Tibial nerve (tissue), 4 donors: ENCODE results near the gene PLCB4. TPM values are rescaled to one million over a fixed set of nuclear protein-coding genes. Genes with fewer than 3 reads are reported as not detected.

ENCODE experiments used
- DNase-seq, 2 donors: peaks; one replicate each; pipeline ENCODE4 v3.0.0-alpha.2; 2019; ENCODE audit warnings: low spot score in 2 of 2
- H3K27ac ChIP-seq, 4 donors: fragments of 200-600 bp; sonication (generic) in 3 of 4; one replicate each; pipeline ENCODE4 v1.5.1; 2017 to 2019; ENCODE audit warnings: mild to moderate bottlenecking in 1 of 4
- H3K27me3 ChIP-seq, 2 donors: fragments of 200-600 bp; sonication (generic) in 1 of 2; one replicate each; pipeline versions ENCODE4 v1.5.1 to v1.6.0; 2017 to 2019
- H3K36me3 ChIP-seq, 3 donors: fragments of 200-600 bp; sonication (generic); one replicate each; pipeline ENCODE4 v1.5.1; 2018 to 2019
- H3K4me1 ChIP-seq, 4 donors: fragments of 200-600 bp; sonication (generic) in 3 of 4; one replicate each; pipeline ENCODE4 v1.5.1; 2017 to 2019
- H3K4me3 ChIP-seq, 4 donors: fragments of 200-600 bp; sonication (generic) in 3 of 4; one replicate each; pipeline ENCODE4 v1.5.1; 2017 to 2019; ENCODE audit warnings: mild to moderate bottlenecking in 1 of 4, moderate library complexity in 1 of 4
- H3K9me3 ChIP-seq, 4 donors: fragments of 200-600 bp; sonication (generic) in 3 of 4; one replicate each; pipeline ENCODE4 v1.5.1; 2017 to 2019
- CTCF ChIP-seq, 5 experiments: fragments of 200-600 bp in 3 of 5; fragments of 450-650 bp in 2 of 5; sonication (generic) in 3 of 5; IDR thresholded peaks; one replicate each; pipeline ENCODE4 v1.5.1; 2016 to 2019; ENCODE audit warnings: antibody characterized with exemption in 5 of 5, mild to moderate bottlenecking in 3 of 5, moderate library complexity in 2 of 5
- EP300 ChIP-seq, 2 donors: sonication (generic); formaldehyde crosslinking; IDR thresholded peaks; one replicate each; pipeline ENCODE4 v1.6.1; 2017; ENCODE audit warnings: antibody characterized with exemption in 2 of 2, mild to moderate bottlenecking in 1 of 2
- POLR2A ChIP-seq, 2 donors: fragments of 450-650 bp; IDR thresholded peaks; one replicate each; pipeline ENCODE4 v1.6.1; 2017; ENCODE audit warnings: antibody characterized with exemption in 2 of 2, mild to moderate bottlenecking in 2 of 2, moderate library complexity in 2 of 2
- WGBS, 2 donors: methylation state at CpG; one replicate each; pipeline ENCODE4 v1.1.5; 2018; 5-methylcytosine and 5-hydroxymethylcytosine counted together
- total RNA-seq, 4 donors: library from RNA; depleted of rRNA; stranded (reverse); fragments of >200 nt; gene quantifications; one replicate each; pipeline ENCODE4 v1.1.0, GENCODE V29; 2016

Gene PLCB4
- total RNA-seq, 4 donors from 2014 or later = 35.7 to 52.9 (median 40.1) TPM

DNA sequence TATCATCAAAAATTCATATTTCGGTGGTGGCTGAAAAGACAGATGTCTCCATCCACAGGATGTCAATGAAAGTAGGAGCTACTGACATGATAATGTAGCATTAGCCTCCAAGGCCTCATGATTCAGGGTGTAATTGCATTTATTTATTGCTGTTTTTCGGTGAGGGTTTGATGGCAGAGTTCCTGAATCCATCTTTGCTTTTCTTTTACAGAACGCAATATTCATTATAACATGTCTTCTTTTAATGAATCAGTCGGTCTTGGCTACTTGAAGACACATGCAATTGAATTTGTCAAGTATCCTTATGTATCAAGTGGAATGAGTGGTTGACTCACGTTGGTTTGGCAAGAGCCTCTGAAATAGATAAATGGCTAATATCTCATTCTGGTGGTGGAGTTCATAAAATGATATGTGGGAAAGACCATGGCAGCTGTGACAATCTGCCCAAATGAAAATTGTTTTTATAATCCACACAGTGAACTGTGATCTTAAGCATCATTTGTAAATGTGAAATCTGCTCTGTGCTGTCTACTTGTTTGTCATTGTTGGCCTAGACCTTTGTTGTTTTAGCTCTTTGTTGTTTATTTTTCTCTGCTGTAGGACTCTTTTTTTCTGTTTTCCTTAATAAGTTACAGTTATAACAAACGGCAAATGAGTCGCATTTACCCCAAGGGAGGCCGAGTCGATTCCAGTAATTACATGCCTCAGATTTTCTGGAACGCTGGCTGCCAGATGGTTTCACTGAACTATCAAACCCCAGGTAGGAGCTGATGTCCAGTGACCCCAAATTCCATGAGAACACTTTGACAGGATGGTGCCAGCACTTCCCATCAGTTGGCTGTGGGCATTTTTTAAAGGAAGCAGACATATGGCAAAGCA, 339.8 kb downstream of the PLCB4 start:
- no peak overlapping the region for H3K27ac ChIP-seq
- no peaks in the 10 kb centered on the region for H3K9me3 ChIP-seq
- DNase-seq = no peak
- peaks cover 0 to 23% (median 2%) of the 10 kb centered on the region in 4 donors for H3K4me1 ChIP-seq
- no peak overlapping the region for H3K4me3 ChIP-seq
- H3K36me3 ChIP-seq = peaks cover 0 to 58% (median 0%) of the 10 kb centered on the region in 3 donors
- H3K27me3 ChIP-seq = no peaks in the 10 kb centered on the region
- WGBS, 2 donors = 65% methylated on average over 10 of the region's 10 CpGs
- TF ChIP-seq EP300 (IDR thresholded peaks at IDR 0.05) (no peak), POLR2A (IDR thresholded peaks at IDR 0.05) (no peak), CTCF (IDR thresholded peaks at IDR 0.05) (no peak)

DNA sequence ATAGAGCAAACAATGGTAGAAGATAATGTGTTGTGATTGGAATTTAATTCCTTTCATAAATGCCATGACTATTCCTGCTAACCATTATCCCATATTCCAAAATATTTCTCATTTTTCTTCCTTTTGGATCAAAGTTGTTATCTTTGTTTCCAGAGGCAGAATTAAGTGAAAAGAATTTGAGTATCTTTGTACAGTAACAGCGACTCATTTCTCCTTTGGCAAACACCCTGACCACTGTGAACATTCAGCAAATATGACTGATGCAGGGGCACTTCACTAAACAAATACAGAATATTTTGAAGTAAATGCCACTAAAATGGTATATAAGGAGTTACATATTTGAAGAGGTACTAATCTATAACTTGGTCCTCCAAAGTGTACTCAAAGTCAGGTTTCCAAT, 340.5 kb downstream of the PLCB4 start:
- WGBS, 2 donors = 59 to 65% methylated on average over 1 of the region's 1 CpG
- DNase-seq = no peak
- TF ChIP-seq POLR2A (IDR thresholded peaks at IDR 0.05) (no peak), EP300 (IDR thresholded peaks at IDR 0.05) (no peak), CTCF (IDR thresholded peaks at IDR 0.05) (no peak)
- Histone ChIP-seq H3K4me1 (peaks cover 0 to 23% (median 2%) of the 10 kb centered on the region in 4 donors), H3K4me3 (no peak overlapping the region), H3K27ac (no peak overlapping the region), H3K27me3 (no peaks in the 10 kb centered on the region), H3K36me3 (peaks cover 0 to 56% (median 0%) of the 10 kb centered on the region in 3 donors), H3K9me3 (no peaks in the 10 kb centered on the region)

GRCh38 chr20:9409981-9410380, 341.1 kb downstream of the PLCB4 start:
- Histone ChIP-seq H3K27ac (no peak overlapping the region), H3K4me1 (peaks cover 0 to 23% (median 2%) of the 10 kb centered on the region in 4 donors), H3K36me3 (peaks cover 0 to 57% (median 0%) of the 10 kb centered on the region in 3 donors), H3K4me3 (no peak overlapping the region), H3K27me3 (no peaks in the 10 kb centered on the region), H3K9me3 (no peaks in the 10 kb centered on the region)
- 70 to 80% methylated on average over 2 of the region's 2 CpGs for WGBS, 2 donors
- no peak for DNase-seq
- TF ChIP-seq POLR2A (IDR thresholded peaks at IDR 0.05) = no peak
- no peak for TF ChIP-seq EP300 (IDR thresholded peaks at IDR 0.05)
- no peak for TF ChIP-seq CTCF (IDR thresholded peaks at IDR 0.05)

DNA sequence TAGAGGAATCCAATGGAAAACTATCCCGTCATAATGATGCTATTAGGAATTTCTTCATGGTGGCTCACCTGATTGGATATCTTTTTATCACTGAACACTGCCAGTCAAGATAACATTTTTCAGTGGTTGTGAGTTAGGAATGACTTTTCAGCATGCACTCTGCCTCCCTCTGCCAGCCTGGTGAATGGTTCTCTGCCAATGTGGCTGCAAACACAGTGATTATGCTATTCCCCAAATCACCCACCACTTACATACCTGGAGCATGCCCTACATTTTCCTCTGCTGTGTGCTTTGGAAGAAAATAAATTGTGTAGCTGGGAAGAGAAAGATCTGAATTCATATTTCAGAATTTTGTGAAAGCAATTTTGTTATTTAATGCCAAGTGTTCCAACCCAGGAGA, 342.9 kb downstream of the PLCB4 start:
- no peaks in the 10 kb centered on the region for H3K9me3 ChIP-seq
- H3K36me3 ChIP-seq = peaks cover 0 to 51% (median 0%) of the 10 kb centered on the region in 3 donors
- no peak for TF ChIP-seq POLR2A (IDR thresholded peaks at IDR 0.05)
- TF ChIP-seq CTCF (IDR thresholded peaks at IDR 0.05) = no peak
- no peak for TF ChIP-seq EP300 (IDR thresholded peaks at IDR 0.05)
- H3K4me1 ChIP-seq = peaks cover 0 to 23% (median 2%) of the 10 kb centered on the region in 4 donors
- no peak overlapping the region for H3K27ac ChIP-seq
- DNase-seq = no peak
- 75 to 81% methylated on average over 1 of the region's 1 CpG for WGBS, 2 donors
- no peak overlapping the region for H3K4me3 ChIP-seq
- no peaks in the 10 kb centered on the region for H3K27me3 ChIP-seq

DNA sequence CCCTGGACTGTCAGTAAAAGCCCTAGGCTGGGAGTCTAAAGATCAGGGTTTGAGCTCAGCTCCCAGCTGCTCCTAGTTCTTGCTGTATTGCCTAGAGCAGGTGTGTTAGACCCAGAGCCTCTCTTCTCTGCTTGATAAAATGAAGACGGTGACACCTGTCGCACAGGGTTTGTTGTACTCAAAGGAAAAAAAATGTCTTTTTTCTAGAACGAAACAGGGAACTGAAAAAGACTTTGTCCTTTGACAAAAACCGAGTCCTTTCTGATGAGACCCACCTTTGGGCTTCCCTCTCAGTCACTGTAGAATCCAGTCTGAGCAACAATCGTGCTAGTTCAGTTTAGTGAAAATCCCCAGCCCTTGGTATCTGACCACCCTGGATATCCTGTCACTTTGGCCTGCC, 343.4 kb downstream of the PLCB4 start:
- Histone ChIP-seq H3K4me3 (no peak overlapping the region), H3K36me3 (peaks cover 0 to 46% (median 0%) of the 10 kb centered on the region in 3 donors), H3K9me3 (no peaks in the 10 kb centered on the region), H3K4me1 (peaks cover 0 to 23% (median 2%) of the 10 kb centered on the region in 4 donors), H3K27ac (no peak overlapping the region), H3K27me3 (no peaks in the 10 kb centered on the region)
- TF ChIP-seq POLR2A (IDR thresholded peaks at IDR 0.05) (no peak), CTCF (IDR thresholded peaks at IDR 0.05) (no peak), EP300 (IDR thresholded peaks at IDR 0.05) (no peak)
- no peak for DNase-seq
- WGBS, 2 donors = 93% methylated on average over 5 of the region's 5 CpGs
